Right lobe of liver (tissue), 4 donors: ENCODE results near the gene SEMA4D.

Experiments used
- POLR2A ChIP-seq: fragments of 450-650 bp; IDR thresholded peaks from one replicate; pipeline ENCODE4 v1.6.1; 2017; ENCODE audit warnings: antibody characterized with exemption, mild to moderate bottlenecking
- TF ChIP-seq, protein P1 (sequence below), 4 donors: fragments of 200-600 bp in 3 of 4; fragments of 450-650 bp in 1 of 4; IDR thresholded peaks; one replicate each; pipeline versions ENCODE4 v1.5.1 to v1.8.0; 2016 to 2022; ENCODE audit warnings: antibody characterized with exemption in 4 of 4, mild to moderate bottlenecking in 2 of 4
- donor health status: DM: no; HTN: no; CAD: no.
- donor health status: DM: no; HTN: no; CAD: no.
- donor health status: DM: no; HTN: yes; CAD: no.

DNA sequence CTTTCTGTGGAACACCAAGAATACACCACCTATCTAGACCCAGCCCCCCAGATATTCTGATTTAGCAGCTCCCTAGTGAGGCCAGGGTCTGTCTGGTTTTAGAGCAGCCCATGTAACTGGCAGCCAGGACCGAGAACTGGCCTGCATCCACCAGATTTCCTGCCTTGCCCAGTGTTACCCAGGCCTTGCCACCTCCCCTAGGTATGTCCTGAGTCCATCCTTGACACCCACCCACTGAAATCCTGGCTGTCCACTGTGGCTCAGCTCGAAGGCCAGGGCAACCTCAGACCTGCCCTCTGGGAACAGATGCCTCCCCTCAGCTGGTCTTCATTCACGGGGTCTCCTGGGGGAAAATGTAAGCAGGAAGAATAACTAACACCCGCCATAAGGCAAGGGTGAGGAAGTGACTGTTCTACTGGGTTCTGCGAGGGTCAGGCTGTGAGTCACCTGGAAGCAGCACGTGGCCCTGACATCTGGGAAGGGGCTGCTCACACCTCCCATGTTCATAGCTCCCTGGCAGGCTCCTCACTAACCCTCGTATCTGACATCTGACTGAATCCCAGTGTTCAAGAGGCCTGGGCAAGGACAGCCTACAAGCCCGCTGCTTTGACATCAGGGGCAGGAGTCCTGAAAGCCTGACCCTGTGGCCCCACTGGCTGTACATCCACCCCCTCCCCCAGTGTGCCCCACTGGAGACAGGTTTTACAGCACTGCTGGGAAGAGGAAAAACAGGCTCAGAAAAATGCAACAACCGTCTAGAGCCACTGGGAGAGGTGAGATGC, 72.7 kb downstream of the SEMA4D start:
- no peak for TF ChIP-seq POLR2A
- TF ChIP-seq, protein P1, sequence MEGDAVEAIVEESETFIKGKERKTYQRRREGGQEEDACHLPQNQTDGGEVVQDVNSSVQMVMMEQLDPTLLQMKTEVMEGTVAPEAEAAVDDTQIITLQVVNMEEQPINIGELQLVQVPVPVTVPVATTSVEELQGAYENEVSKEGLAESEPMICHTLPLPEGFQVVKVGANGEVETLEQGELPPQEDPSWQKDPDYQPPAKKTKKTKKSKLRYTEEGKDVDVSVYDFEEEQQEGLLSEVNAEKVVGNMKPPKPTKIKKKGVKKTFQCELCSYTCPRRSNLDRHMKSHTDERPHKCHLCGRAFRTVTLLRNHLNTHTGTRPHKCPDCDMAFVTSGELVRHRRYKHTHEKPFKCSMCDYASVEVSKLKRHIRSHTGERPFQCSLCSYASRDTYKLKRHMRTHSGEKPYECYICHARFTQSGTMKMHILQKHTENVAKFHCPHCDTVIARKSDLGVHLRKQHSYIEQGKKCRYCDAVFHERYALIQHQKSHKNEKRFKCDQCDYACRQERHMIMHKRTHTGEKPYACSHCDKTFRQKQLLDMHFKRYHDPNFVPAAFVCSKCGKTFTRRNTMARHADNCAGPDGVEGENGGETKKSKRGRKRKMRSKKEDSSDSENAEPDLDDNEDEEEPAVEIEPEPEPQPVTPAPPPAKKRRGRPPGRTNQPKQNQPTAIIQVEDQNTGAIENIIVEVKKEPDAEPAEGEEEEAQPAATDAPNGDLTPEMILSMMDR (IDR thresholded peaks at IDR 0.05), result no peak
